ENCODE results near the gene SPATA3.

DNA sequence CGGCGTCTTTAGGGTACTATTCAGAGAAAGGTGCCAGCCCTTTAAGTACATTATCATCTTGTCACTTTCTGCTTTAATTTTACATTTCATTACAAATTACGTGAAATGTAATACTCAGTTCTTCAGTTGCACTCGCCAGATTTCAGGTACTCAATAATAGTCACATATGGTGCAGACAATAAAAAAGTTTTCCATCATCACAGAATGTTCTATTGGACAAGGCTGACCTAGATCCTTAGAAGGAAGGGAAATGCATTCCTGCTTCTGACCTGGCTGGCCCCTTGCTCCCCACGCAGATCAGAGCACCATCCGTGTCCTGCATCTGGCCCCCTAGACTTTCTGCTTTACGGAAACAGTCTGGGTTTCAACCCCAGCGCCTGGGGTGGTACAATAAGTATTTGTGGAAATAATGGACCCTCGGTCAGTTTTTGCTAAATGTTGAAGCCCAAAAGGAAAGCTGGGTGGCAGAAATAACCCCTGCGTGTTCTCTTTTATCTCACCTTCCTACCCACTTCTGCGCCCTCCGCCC, 40.7 kb downstream of the SPATA3 start:
- TF ChIP-seq, protein P1, sequence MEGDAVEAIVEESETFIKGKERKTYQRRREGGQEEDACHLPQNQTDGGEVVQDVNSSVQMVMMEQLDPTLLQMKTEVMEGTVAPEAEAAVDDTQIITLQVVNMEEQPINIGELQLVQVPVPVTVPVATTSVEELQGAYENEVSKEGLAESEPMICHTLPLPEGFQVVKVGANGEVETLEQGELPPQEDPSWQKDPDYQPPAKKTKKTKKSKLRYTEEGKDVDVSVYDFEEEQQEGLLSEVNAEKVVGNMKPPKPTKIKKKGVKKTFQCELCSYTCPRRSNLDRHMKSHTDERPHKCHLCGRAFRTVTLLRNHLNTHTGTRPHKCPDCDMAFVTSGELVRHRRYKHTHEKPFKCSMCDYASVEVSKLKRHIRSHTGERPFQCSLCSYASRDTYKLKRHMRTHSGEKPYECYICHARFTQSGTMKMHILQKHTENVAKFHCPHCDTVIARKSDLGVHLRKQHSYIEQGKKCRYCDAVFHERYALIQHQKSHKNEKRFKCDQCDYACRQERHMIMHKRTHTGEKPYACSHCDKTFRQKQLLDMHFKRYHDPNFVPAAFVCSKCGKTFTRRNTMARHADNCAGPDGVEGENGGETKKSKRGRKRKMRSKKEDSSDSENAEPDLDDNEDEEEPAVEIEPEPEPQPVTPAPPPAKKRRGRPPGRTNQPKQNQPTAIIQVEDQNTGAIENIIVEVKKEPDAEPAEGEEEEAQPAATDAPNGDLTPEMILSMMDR (IDR thresholded peaks at IDR 0.05; ENCODE audit: low read depth, low read length) = no peak
- no peak for TF ChIP-seq EZH2phosphoT487 (IDR thresholded peaks at IDR 0.05; ENCODE audit: low read depth)
